Pulmonary artery endothelial cell (primary cell): ENCODE data around the gene OXNAD1. TPM values are rescaled to one million over a fixed set of nuclear protein-coding genes. Genes with fewer than 3 reads are reported as not detected.

Source experiments
- DNase-seq: peaks from one replicate; pipeline ENCODE4 v3.0.0-alpha.2; 2011; ENCODE audit warnings: low read depth, low spot score
- total RNA-seq: library from RNA; depleted of rRNA; stranded (reverse); fragments of >200 nt; gene quantifications from 2 replicates; pipeline ENCODE4 v1.2.3, GENCODE V29; 2014

OXNAD1 gene
- total RNA-seq, 1 donor from 2014 or later, result 13.9 TPM

DNA sequence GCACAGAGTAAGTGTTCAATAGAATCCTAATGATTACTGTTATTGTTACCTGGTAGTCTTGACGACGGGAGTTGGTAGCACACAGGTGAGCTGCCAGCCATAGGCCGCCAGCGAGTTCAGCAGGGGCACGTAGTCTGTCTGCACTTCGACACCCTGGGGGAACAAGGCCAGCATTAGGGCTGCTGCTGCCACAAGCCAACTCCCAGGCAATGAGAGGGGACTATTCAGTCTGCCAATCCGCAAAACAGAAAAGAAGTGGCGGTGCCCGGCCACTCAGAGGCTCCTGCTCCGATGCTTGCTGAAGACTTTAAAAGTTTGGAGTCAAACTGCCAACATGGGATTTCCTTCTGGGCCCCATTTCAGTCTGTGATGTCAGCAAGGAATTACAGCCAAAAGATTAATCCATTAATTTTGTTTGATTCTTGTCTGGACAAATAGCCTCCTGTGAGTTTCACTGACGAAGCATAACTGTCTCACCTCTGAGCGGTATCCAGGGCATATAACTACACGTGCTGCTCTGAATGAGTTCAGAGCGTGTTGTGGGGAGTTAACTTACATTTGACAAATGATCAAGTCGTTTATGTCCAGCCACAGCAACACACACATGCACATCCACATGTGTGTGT is 61.8 kb downstream of the OXNAD1 start:
- no peak for DNase-seq

DNA sequence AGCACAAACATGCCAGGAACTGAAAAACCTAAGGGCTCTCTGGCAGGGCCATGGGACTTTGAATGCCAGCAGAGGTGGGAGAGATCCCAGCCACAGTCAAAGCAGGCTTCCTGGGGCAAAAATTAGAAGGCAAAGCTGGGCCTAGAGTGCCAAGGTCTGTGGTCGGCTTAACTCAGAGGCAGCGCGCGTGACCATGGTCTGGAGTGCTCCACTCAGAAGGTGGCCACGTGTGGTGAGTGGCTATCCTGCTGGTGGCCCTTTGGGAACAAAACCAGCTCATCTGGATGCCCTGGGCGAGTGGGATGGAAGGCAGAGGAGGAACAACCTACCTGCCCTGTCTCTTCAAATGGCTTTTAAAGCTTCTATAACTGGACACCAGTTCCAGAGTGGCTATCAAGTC is 63.1 kb downstream of the OXNAD1 start:
- DNase-seq, result no peak

DNA sequence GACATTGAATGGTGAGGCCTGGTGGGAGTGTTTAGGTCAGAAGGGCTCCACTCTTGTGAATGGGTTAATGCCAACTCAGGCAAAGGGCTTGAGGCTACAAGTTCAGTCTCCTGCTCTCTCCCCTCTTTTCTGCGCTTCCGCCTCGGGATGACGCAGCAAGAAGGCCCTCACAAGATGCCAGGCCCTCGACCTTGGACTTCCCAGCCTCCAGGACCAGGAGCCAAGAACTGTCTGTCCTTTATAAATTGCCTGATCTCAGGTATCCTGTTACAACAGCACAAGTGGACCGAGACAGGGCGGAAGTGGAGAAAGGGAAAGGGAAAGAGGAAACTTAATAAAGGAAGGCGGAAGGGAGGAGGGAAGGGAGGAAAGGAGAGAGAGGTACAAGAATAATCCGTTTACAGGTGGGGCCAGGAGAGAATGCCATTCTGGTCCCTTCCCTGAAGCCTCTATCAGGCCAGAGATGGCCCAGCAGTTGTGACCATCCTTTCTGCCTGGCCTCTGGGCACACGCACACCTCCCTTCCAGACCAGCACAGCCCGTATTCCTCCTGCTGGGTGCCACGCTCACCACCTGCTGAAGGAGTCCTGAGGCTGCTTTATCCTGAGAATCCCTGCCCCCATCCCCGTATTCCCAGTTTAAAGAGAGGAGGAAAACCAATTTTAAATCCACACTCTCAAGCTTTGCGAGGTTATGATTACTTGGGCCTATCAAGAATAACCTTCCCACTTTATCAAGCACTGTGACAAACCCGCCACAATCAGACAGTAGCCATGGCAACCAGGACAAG is 64.2 kb downstream of the OXNAD1 start:
- no peak for DNase-seq

DNA sequence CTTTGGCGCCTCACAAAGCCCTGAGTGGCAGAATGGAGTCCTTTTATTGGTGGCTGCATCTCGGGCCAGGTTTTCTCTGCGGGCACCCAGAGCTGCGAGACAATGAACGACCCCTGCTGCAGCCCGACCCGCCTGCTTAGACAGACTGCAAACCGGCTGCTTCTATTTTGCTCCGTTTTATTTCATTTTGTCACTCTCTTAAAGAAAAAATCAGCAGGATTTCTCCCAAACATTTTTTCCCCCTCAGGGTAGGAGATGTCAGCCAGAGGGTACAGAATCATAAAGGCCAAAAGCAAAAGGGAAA is 64.8 kb downstream of the OXNAD1 start:
- no peak for DNase-seq

DNA sequence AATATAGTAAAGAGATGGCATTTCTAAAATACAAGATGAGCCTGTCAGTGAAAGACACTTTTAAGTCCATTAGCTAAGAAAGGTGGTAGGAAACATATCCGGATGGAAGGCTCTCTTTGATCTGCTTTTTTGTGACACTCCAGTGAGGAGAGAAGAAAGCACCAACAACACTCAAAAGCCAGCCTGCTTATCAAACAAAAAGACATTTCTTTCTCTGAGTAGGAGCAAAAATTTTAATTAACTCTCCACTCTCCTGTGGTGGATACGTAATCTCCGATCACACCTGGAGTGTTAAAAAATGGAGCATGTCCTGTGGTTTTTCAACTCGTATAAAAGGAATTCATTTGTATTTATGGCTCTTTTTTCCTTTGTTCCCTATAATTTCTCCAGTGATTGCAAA is 65.3 kb downstream of the OXNAD1 start:
- no peak for DNase-seq

DNA sequence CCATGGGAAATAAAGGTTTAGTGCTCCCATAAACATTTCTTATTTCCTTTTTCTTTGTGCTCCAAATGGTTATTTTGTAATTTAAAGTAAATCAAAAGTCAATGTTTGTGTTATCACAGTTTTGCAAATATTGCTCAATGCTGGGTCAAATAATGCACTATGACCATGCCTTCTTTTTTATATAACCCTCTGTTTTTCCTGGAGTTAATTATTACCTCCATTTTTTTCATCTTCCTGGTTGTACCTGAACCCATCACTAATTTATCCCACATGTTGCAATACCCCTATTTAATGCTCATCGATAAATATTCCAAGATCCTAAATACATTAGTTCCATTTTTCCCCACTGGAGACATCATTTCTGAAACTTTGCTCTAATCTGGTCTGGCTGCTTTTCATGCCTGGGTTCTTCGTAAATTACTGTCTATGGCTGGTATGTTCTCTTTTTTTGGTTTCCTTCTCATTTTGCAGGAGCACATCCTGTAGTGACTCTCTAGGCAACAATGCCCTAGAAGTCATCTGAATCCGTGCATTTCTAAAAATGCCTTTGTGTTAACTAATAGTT is 66.4 kb downstream of the OXNAD1 start:
- no peak for DNase-seq

DNA sequence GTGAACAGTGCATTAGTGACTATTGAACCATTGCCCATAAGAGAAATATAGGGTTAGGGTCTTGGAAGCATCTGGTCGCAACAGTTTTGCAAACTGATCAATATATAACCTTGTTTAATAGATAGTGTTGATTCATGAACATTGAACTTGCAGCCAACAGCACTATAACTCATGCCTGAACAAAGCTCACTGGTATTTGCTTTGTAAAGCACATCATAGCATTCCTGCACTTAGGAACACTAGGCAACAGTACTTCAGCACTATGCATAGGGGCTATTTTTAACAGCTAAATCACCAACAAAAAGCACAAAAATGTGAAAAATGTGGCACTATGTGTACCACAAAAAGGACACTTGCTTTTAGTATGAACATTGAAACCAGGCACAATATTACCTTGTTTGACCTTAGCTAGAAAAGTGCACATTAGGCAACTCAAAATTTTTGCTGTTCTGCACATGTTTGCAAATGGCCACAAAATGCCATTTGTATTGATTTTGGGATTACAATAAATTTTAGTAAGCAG is 68.0 kb downstream of the OXNAD1 start:
- no peak for DNase-seq

DNA sequence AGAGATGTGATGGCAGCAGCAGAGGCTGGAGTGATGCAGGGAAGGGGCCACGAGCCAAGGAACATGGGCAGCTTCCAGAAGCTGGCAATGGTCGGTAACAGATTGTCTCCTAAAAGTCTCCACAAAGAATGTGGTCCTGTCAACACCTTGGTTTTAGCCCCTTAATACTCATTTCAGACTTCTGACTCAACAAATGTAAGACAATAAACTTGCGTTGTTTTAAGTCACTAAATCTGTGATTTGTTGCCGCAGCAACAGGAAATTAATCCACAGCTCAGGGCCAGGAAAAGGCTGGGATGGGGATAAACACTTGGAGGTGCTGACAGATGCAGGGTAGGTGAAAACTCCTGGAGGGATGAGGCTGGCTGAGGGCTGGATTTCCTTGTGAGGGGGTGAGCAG is 69.9 kb downstream of the OXNAD1 start:
- DNase-seq, result peak; percentile 24

DNA sequence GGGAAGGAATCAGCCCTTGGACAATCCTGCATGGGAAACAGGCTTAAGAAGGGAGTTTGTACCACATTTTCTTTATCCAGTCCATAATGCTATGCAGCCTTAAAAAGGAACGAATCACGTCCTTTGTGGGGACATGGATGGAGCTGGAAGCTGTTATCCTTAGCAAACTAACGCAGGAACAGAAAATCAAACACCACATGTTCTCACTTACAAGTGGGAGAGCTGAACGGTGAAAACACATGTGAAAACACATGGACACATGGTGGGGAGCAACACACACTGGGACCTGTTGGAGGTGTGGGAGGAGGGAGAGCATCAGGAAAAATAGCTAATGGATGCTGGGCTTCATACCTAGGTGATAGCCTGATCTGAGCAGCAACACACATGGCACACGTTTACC is 70.3 kb downstream of the OXNAD1 start:
- DNase-seq, result no peak

DNA sequence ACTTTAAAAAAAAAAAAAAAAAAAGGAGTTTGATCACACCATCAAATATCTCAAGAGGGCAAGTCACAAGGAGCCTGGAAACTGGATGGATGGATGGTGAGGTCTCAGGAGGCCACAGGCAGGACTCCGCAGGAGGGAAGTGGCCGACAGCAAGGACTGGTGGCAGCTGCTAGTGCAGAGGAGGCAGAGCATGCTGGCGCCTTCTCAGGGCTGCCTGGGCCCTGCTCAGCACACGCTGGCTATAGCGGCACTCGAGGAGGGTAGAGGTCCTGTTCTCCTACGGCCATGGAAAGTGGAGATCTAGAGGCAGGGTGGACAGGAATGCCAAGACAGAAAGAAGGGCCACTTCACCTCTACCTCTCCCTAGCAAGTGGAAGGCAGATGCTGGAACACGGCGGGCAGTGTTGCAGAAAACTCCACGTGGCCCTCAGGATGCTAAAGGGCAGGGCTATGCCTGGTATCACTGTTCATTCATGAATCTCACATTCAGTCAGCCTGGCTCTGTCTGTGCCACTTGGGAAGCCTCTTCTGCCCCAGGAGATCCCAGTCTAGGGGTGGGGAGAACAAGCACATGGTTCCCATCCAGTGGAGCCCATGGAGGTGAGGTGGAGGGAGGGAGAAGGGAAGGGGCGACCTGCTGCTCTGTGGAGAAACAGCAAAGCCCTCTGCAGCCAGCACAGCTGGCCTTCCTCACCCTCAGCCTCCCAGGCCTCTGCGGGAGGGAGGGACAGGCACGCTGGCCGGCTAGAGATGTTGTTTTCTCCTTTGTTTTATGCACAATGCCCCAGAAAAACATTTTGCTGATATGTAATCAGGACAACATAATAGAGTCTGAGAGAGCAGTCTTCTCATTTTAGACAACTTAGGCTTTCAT is 71.0 kb downstream of the OXNAD1 start:
- no peak for DNase-seq

DNA sequence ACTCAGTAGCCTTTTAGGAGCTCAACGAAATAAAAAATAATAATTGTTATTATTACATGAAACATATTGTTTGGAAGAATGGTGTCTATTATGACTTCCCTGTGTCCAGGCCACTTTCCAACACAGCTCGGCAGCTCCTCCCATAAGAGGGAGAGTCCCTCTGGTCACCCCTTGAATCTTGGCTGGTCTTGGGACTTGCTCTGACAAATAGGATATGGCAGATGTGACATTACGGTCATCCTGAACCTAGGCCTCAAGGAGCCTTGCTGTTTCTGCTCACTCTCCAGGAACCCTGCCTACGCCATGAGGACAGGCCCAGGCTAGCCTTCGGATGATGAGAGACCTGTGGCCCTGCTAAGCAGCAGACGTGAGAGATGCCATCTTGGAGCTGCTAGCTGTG is 71.8 kb downstream of the OXNAD1 start:
- no peak for DNase-seq

DNA sequence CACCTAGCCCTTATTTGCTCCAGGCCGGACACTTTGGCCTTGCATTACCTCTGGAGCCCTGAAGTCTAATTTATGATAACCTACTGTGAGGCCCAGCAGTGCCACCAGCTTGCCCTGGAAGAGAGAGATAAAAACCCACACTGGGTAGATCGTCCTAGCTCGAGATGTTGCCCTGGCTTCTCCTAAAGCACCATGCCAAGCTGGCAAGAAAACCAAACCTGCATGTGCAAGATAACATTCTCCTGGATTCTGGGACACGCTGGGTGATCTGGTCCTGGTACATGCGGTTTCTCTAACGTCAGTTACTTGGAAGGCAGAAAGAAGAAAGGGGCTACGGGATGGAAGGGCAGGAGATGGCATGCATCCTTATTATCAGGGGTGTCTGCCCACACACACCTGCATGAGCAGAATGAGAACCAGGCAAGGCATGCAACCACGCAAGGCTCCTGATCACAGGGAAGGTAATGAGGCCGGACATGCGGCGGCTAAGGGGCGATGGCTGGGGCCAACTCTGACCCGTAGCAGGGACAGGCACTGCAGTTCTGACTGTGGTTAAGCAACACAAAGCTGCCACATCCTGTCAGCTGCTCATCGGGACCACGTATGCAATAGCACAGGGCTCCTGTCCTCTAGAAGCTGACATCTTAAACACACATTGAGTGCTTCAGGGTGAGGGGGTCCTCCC is 73.0 kb downstream of the OXNAD1 start:
- no peak for DNase-seq

DNA sequence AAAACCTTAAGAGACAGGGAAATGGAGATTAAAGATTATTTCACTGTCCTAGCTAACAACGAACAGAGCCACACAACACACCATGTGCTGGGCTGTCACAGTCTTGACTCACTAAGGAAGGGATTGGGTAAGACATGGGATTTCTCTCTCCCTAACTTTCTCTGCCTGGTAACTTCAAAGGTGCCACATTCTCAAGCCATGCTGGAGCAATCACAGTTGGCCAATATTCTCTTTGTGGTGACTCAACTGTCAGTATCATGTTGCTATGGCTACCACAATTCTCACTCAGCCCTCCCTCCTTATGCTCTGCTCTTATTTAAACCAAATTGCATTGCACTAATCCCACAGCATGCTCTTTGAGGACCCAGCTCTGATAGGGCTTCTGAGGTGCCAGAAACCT is 74.0 kb downstream of the OXNAD1 start:
- peak; percentile 10 for DNase-seq

DNA sequence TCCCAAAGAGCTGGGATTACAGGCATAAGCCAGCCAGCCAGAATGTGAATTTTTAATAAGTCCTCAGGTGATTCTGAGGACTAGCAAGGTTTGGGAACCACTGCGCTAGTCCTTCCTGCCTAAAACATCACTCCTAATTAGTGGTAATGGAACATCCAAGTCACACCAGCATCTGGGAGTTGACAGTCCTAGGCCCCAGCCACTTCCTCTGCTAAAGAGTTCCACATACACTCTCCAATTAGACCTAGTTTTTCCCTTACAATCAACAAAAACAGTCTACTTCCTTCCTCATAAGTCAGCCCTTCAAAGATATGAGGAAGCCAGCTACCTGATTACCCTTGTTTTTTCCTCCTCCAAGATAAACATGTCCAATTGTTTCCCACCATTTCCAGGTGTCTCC is 78.1 kb downstream of the OXNAD1 start:
- DNase-seq, result no peak

DNA sequence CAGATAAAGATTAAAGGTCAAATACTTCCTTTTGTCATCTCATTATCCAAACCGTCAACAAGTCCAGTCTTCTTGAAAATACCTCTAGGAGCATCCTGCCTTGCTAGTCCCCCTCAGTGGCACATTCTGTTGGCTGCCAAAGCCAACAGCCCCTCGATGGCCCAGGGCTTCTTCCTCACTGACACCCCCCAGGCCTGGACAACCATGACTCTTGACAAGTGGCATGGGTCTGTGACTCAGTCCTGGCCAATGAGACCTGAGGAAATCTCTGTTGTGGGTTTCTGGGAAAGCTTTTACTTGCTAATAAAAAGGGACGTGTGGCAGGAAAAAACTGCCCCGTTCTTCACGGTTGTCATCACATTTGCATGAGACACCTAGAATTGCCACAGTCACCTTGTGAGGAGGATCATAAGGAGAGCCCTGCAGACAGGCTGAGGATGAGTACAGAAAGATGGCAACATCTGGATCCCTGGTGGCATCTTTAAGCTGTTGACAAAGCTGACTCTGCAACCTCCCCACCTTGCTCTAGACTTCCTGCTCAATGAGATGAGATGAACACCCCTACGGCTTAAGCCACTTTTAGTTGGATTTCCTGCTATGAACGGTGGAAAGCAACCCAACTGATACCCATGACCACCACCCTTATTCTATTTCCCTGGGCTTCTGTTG is 81.5 kb downstream of the OXNAD1 start:
- no peak for DNase-seq

DNA sequence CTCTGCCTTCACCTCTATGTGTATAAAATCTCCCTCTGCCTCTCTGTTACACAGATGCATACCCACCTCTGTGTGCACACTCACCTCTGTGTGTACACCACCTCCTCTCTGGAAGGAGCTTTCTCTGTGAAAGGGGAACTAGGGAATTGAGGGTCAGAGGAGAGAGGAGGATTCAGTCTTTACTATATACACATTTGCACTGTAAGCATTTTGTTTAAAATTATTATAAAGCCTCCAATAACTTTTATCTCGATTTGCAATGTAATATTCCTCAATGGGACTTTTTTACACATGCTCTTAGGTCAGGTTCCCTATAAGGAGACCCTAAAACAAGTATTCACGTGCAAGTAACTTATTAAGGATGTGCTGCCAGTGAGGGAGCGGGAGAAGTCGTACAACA is 82.5 kb downstream of the OXNAD1 start:
- no peak for DNase-seq

DNA sequence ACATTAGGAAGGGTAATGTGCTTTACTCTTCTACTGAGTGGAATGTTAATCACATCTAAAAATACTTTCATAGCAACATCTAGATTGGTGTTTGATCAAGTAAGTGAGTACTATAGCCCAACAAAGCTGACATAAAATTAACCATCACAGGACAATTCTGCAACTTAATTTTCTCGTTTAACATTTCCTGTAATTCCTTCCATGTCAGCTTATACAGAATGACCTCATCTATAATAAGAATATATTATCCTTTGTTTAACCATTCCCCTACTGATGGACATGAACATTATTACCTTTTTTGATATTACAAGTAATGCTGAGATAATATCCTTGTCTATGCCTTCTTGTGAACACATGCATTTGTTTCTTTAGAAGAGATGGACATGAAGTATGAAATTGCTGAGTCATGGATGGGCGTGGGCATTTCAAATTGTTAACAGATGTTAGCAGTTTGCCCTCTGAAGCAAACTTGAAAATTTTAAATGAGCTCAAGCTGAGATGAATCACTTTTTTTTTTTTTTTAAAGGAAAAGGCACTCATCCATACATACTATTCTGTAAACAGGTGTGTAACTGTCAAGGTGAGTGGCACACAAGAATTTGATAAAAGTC is 85.1 kb downstream of the OXNAD1 start:
- no peak for DNase-seq

DNA sequence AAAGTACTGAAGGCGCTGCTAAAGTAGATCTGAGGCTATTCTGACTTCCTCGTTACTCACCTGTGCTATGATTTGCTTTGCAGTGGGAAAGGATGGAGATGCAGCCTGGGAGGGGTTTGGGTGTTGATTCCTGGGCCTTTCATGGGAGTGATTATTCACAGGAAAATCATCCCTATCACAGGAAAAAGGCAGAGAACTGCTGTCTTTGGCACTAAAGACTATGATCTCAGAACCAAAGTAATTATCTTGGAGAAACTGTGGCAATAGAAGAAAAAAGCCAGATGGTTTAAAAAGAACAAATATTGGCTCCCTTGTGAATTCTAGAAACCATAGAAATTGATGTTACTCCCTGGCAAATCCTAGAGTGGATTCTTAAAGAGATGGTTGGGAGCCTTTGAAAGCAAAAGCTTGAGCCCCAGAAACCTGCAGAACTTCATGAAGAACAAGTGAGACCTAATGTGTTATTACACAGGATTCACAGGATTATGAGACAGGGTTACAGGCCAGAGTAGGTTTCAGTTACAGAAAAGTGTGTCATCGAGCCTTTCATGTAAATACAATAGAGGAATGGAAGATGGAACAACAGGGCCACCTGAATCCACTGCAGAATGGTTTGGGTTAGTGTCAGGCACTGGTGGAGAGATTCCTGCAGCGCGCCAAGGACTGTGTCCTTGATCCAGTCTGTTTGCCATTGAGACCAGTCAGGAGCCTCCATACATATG is 85.7 kb downstream of the OXNAD1 start:
- DNase-seq, result no peak

DNA sequence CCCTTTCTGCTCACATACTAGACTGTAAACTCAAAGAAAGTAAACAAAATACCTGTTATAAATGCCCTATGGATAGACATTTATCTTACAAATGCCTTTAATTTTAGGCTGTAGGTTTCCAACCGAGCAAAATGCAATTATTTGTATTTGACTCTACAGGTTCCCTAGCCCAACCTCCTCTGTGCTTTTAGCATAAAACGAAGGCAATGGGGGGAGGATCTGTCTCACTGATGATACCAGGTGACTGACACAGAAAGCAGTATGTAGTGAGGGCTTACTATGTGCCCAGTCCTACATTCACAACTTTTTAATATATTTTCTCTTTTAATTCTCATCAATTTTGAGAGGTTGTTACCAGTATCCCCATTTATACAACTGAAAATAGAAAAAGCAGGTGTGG is 87.4 kb downstream of the OXNAD1 start:
- DNase-seq, result no peak

DNA sequence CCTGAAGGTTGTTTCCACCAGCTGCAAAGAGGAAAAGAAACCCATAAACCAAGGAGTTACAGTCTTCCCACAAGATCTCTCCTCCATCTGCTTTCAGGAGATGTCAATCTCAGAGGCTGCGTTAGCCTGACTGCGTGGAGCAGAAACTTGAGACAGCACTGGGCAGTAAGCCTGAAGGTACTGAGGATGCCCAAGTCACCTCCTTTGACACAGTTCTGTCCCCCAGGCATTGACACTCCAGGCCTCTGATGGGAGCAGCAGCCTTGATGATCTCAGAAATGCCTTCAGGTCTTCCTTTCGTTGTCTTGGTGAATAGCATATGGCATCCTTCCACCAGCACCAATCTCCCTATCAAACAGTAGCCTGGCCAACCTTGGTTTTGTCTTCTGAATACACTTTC is 89.3 kb downstream of the OXNAD1 start:
- no peak for DNase-seq
